HepG2 (cell line): ENCODE measurements around the gene SAMD14. TPM values are rescaled to one million over a fixed set of nuclear protein-coding genes. Genes with fewer than 3 reads are reported as not detected.

ENCODE experiments used
- ATAC-seq: fragments of 200-7000 bp; cut with Tn5 transposase; 3 replicates; pipeline ENCODE4 v1.9.1; 2020; ENCODE audit warnings: mild to moderate bottlenecking, moderate library complexity
- BruUV-seq: library from RNA; stranded (reverse); fragments of 400-500 nt; replicated peaks from 2 replicates; lab custom pipeline; 2021; lab: Mats Ljungman, UMichigan
- CTCF ChIA-PET: fragments of 300-600 bp; formaldehyde crosslinking; extraction: SDS; loops from one replicate; lab custom pipeline; 2021; ENCODE audit warnings: low total read pairs, inconsistent platforms, low intra/inter-chr PET ratio; lab: Yijun Ruan, JAX
- POLR2A ChIA-PET: fragments of 350-600 bp; sonication (Branson Sonifier 250); formaldehyde crosslinking; loops from one replicate; lab custom pipeline; 2020; ENCODE audit warnings: antibody characterized with exemption, inconsistent platforms; lab: Yijun Ruan, JAX
- DNase-seq: peaks from one replicate; pipeline ENCODE4 v3.0.0-alpha.2; 2015; ENCODE audit warnings: low spot score
- FAIRE-seq: peaks from 3 replicates; lab custom pipeline; 2011; peaks lifted over from hg19 to GRCh38; lab: Jason Lieb, UNC
- H2AFZ ChIP-seq: one replicate; pipeline ENCODE4 v1.6.1; 2011; ENCODE audit warnings: low read length, inconsistent platforms
- H3K27ac ChIP-seq: fragments of 300-600 bp; 3 replicates; pipeline ENCODE4 v1.8.0; 2011; ENCODE audit warnings: mixed run types, mild to moderate bottlenecking, mixed read lengths, low read length, inconsistent platforms; ENCODE audit not compliant: insufficient read depth; ENCODE audit errors: extremely low read length
- H3K27me3 ChIP-seq, 2 experiments: fragments of 200-600 bp in 1 of 2; 2 replicates in 1 of 2; 3 replicates in 1 of 2; pipeline versions ENCODE4 v1.6.0 to v1.8.0; 2011; ENCODE audit warnings: low read length in 2 of 2, mild to moderate bottlenecking in 2 of 2, moderate library complexity in 2 of 2, inconsistent platforms in 1 of 2; ENCODE audit not compliant: insufficient read depth in 2 of 2, control insufficient read depth in 1 of 2
- H3K36me3 ChIP-seq, 2 experiments: fragments of 200-600 bp in 1 of 2; replicated peaks in 1 of 2; 2 replicates in 1 of 2; 3 replicates in 1 of 2; pipeline versions ENCODE4 v1.5.1 to v1.8.0; 2011; ENCODE audit warnings: low read length in 2 of 2, inconsistent platforms in 1 of 2; ENCODE audit not compliant: insufficient read depth in 2 of 2, control insufficient read depth in 1 of 2
- H3K4me1 ChIP-seq: 2 replicates; pipeline ENCODE4 v1.5.1; 2012; ENCODE audit warnings: low read length, inconsistent platforms; ENCODE audit not compliant: insufficient read depth
- H3K4me2 ChIP-seq: 2 replicates; pipeline ENCODE4 v1.6.0; 2011; ENCODE audit warnings: low read depth, low read length, inconsistent platforms
- H3K4me3 ChIP-seq, 3 experiments: fragments of 200-600 bp in 1 of 3; sonication (generic), shearing (Covaris generic) in 1 of 3; replicated peaks in 1 of 3; 2 replicates each; pipeline ENCODE4 v1.5.1; 2011 to 2016; ENCODE audit warnings: low read length in 3 of 3, inconsistent platforms in 2 of 3, low read depth in 2 of 3, mild to moderate bottlenecking in 2 of 3, control low read depth in 1 of 3, mixed read lengths in 1 of 3; ENCODE audit not compliant: insufficient read depth in 1 of 3
- H3K79me2 ChIP-seq: one replicate; pipeline ENCODE4 v1.6.1; 2011; ENCODE audit warnings: low read length, inconsistent platforms; ENCODE audit not compliant: insufficient read depth
- H3K9ac ChIP-seq: 2 replicates; pipeline ENCODE4 v1.6.0; 2011; ENCODE audit warnings: mild to moderate bottlenecking, low read depth, low read length, inconsistent platforms; ENCODE audit not compliant: insufficient read depth
- H3K9me3 ChIP-seq: 2 replicates; pipeline ENCODE4 v1.5.1; 2012; ENCODE audit warnings: mild to moderate bottlenecking, low read length
- H4K20me1 ChIP-seq: 2 replicates; pipeline ENCODE4 v1.6.0; 2011; ENCODE audit warnings: inconsistent platforms, mild to moderate bottlenecking, low read length, moderate library complexity; ENCODE audit not compliant: insufficient read depth
- AGO2 ChIP-seq: fragments of 200-400 bp; formaldehyde crosslinking; optimal IDR thresholded peaks from 2 replicates; pipeline ENCODE3; 2017; ENCODE audit warnings: mild to moderate bottlenecking, low read depth, low read length, moderate library complexity
- ATAD3A ChIP-seq: sonication (generic); formaldehyde crosslinking; IDR thresholded peaks from 2 replicates; pipeline ENCODE4 v1.4.0; 2020; ENCODE audit warnings: missing genetic modification reagents
- JUN ChIP-seq: sonication (generic); formaldehyde crosslinking; IDR thresholded peaks from 2 replicates; pipeline ENCODE4 v1.4.0; 2020; ENCODE audit warnings: mild to moderate bottlenecking, missing genetic modification reagents
- KDM3A ChIP-seq: IDR thresholded peaks from 2 replicates; pipeline ENCODE4 v1.6.1; 2018; ENCODE audit warnings: low read depth, missing compliant biosample characterization
- MTA3 ChIP-seq: sonication (generic); formaldehyde crosslinking; IDR thresholded peaks from 2 replicates; pipeline ENCODE4 v1.4.0; 2020; ENCODE audit warnings: missing genetic modification reagents
- MZF1 ChIP-seq: sonication (generic); formaldehyde crosslinking; IDR thresholded peaks from 2 replicates; pipeline ENCODE4 v1.8.1; 2023; ENCODE audit warnings: mild to moderate bottlenecking, missing genetic modification reagents, borderline replicate concordance
- PBX3 ChIP-seq: sonication (generic); formaldehyde crosslinking; IDR thresholded peaks from 2 replicates; pipeline ENCODE4 v1.8.1; 2023; ENCODE audit warnings: missing genetic modification reagents, inconsistent platforms, borderline replicate concordance
- RARG ChIP-seq: sonication (generic); formaldehyde crosslinking; IDR thresholded peaks from 2 replicates; pipeline ENCODE4 v1.4.0; 2020; ENCODE audit warnings: low read depth, mild to moderate bottlenecking, missing genetic modification reagents
- STAG1 ChIP-seq: sonication (generic); formaldehyde crosslinking; IDR thresholded peaks from 2 replicates; pipeline ENCODE4 v1.4.0; 2020; ENCODE audit warnings: missing genetic modification reagents
- ZBTB26 ChIP-seq: IDR thresholded peaks from 2 replicates; pipeline ENCODE4 v1.6.1; 2016; ENCODE audit warnings: missing compliant biosample characterization, missing genetic modification reagents, borderline replicate concordance
- ZNF17 ChIP-seq: sonication (generic); formaldehyde crosslinking; IDR thresholded peaks from 2 replicates; pipeline ENCODE4 v1.5.0; 2020; ENCODE audit warnings: mild to moderate bottlenecking, missing genetic modification reagents
- ZNF24 ChIP-seq: fragments of 450-650 bp; IDR thresholded peaks from 2 replicates; pipeline ENCODE4 v1.6.1; 2017; ENCODE audit warnings: antibody characterized with exemption, mild to moderate bottlenecking
- WGBS: methylation state at CpG from one replicate; pipeline ENCODE4 v1.1.6; 2017; ENCODE audit warnings: low lambda C conversion rate; 5-methylcytosine and 5-hydroxymethylcytosine counted together
- in situ Hi-C: cut with HindIII; loops from 2 replicates; pipeline ENCODE4 v1.10.0; 2017; ENCODE audit warnings: low pct_unique_long_range_greater_than_20kb; ENCODE audit not compliant: extremely low pct_ligation_motif_present
- intact Hi-C: fragments of 100-400 bp; cut with micrococcal nuclease; formaldehyde crosslinking; loops from one replicate; pipeline ENCODE4 v1.10.0; 2022; ENCODE audit not compliant: unreplicated experiment
- polyA plus RNA-seq, 8 experiments: library from polyadenylated mRNA; depleted of rRNA in 3 of 8; stranded (reverse) in 7 of 8; unstranded in 1 of 8; fragments of >200 nt; fragmentation: Illumina TruSeq in 4 of 8; extraction: Trizol in 4 of 8; gene quantifications; 2 replicates each; pipeline versions ENCODE4 v1.2.1 to v1.2.3, GENCODE V29; 2011 to 2016; ENCODE audit warnings: low read depth in 4 of 8, missing spikeins in 1 of 8, mixed read lengths in 1 of 8; ENCODE audit not compliant: insufficient read depth in 1 of 8
- total RNA-seq, 5 experiments: library from RNA; depleted of rRNA; stranded (reverse); fragments of >200 nt; fragmentation: Illumina TruSeq; extraction: Trizol; gene quantifications; 2 replicates each; pipeline ENCODE4 v1.2.3, GENCODE V29; 2016; ENCODE audit warnings: low read depth in 1 of 5

Gene SAMD14
- total and polyA plus RNA-seq, 2 of the 13 experiments (the other 11 are each of a cell fraction or from before 2014, with no cell fraction given) = 0.07 to 0.22 TPM

- in situ Hi-C loops = no loop called here
- CTCF ChIA-PET = interaction anchor here (2.0 kb wide), 1 partner anchor 66 kb away, joined by 5 read pairs; no protein-coding TSS in a partner anchor
- Histone ChIP-seq H3K4me3 (no peak overlapping the region), H3K27me3 (peaks cover 6 to 28% of the 10 kb centered on the region in 2 experiments; a peak in 4 of 5 replicates), H3K4me1 (peaks cover 18% of the 10 kb centered on the region), H4K20me1 (no peaks in the 10 kb centered on the region), H2AFZ (no peak overlapping the region), H3K9ac (no peak overlapping the region), H3K36me3 (no peaks in the 10 kb centered on the region), H3K79me2 (peaks cover 6% of the 10 kb centered on the region), H3K9me3 (no peaks in the 10 kb centered on the region), H3K4me2 (no peak overlapping the region), H3K27ac (no peak overlapping the region)
- POLR2A ChIA-PET = interaction anchor here (1.4 kb wide), 1 partner anchor 10 kb away, joined by 3 read pairs; no protein-coding TSS in a partner anchor
- no peak for TF ChIP-seq MZF1 (CRISPR knock-in tag)
- no peak for TF ChIP-seq RARG (CRISPR knock-in tag)
- TF ChIP-seq PBX3 (CRISPR knock-in tag) = no peak
- TF ChIP-seq AGO2 = no peak
- TF ChIP-seq KDM3A (CRISPR knock-in tag) = no peak
- no peak for TF ChIP-seq JUN (CRISPR knock-in tag)
- no peak for TF ChIP-seq STAG1
- no peak for TF ChIP-seq MTA3 (CRISPR knock-in tag)
- TF ChIP-seq ATAD3A (CRISPR knock-in tag) = no peak
- TF ChIP-seq ZBTB26 (CRISPR knock-in tag) = no peak
- no peak for TF ChIP-seq ZNF17
- TF ChIP-seq ZNF24 = no peak
- no peak for ATAC-seq
- no TSS peak for BruUV-seq
- no peak for FAIRE-seq
- WGBS = 25% methylated on average over 2 of the region's 2 CpGs
- DNase-seq = no peak
- intact Hi-C loops = no loop called here
Measured at GRCh38 chr17:50091918-50092285, 38.1 kb downstream of the SAMD14 start.
